GM12878 (cell line): ENCODE measurements around the gene RENBP. TPM values are rescaled to one million over a fixed set of nuclear protein-coding genes. Genes with fewer than 3 reads are reported as not detected.

Source experiments
- KLF5 ChIP-seq: fragments of 450-650 bp; IDR thresholded peaks from 2 replicates; pipeline ENCODE4 v1.6.1; 2014; ENCODE audit warnings: mild to moderate bottlenecking; ENCODE audit not compliant: partially characterized antibody
- MLLT1 ChIP-seq: fragments of 450-650 bp; IDR thresholded peaks from 2 replicates; pipeline ENCODE4 v1.6.1; 2016; ENCODE audit warnings: mild to moderate bottlenecking
- NFXL1 ChIP-seq: fragments of 450-650 bp; IDR thresholded peaks from 2 replicates; pipeline ENCODE4 v1.6.1; 2017; ENCODE audit warnings: antibody characterized with exemption, mild to moderate bottlenecking, borderline replicate concordance
- NR2C1 ChIP-seq: fragments of 450-650 bp; IDR thresholded peaks from 2 replicates; pipeline ENCODE4 v1.6.1; 2017; ENCODE audit warnings: antibody characterized with exemption, mild to moderate bottlenecking, moderate library complexity
- NR2F1 ChIP-seq: fragments of 450-650 bp; conservative IDR thresholded peaks from 2 replicates; pipeline ENCODE4 v1.6.1; 2017; ENCODE audit warnings: mild to moderate bottlenecking
- NRF1 ChIP-seq: conservative IDR thresholded peaks from 2 replicates; pipeline ENCODE4 v1.6.1; 2011; ENCODE audit warnings: mild to moderate bottlenecking, low read depth, low read length, improper control_type of control experiment
- PAX8 ChIP-seq: fragments of 450-650 bp; IDR thresholded peaks from 2 replicates; pipeline ENCODE4 v1.6.1; 2017; ENCODE audit warnings: mild to moderate bottlenecking, moderate library complexity
- POLR2A ChIP-seq: IDR thresholded peaks from 2 replicates; pipeline ENCODE4 v1.6.1; 2011; ENCODE audit warnings: low read depth, mild to moderate bottlenecking, low read length
- POLR2AphosphoS2 ChIP-seq: IDR thresholded peaks from 2 replicates; pipeline ENCODE4 v1.6.1; 2011; ENCODE audit warnings: low read depth, mild to moderate bottlenecking, low read length, improper control_type of control experiment, moderate library complexity
- POLR2AphosphoS5 ChIP-seq: IDR thresholded peaks from 2 replicates; pipeline ENCODE4 v1.6.1; 2011; ENCODE audit warnings: mild to moderate bottlenecking, low read length, inconsistent platforms
- RELB ChIP-seq: fragments of 450-650 bp; IDR thresholded peaks from 2 replicates; pipeline ENCODE4 v1.6.1; 2017; ENCODE audit warnings: low read depth, mild to moderate bottlenecking, moderate library complexity
- SUPT20H ChIP-seq: IDR thresholded peaks from 2 replicates; pipeline ENCODE4 v1.6.1; 2011; ENCODE audit warnings: low read depth, mild to moderate bottlenecking, low read length, moderate library complexity, borderline replicate concordance; ENCODE audit not compliant: control insufficient read depth
- TAF1 ChIP-seq: IDR thresholded peaks from 2 replicates; pipeline ENCODE4 v1.6.1; 2011; ENCODE audit warnings: mild to moderate bottlenecking, low read depth, low read length, borderline replicate concordance
- USF2 ChIP-seq: IDR thresholded peaks from 2 replicates; pipeline ENCODE4 v1.6.1; 2011; ENCODE audit warnings: low read depth, low read length, improper control_type of control experiment, borderline replicate concordance
- ZBTB40 ChIP-seq: fragments of 450-650 bp; IDR thresholded peaks from 2 replicates; pipeline ENCODE4 v1.6.1; 2016; ENCODE audit warnings: mild to moderate bottlenecking, moderate library complexity, borderline replicate concordance
- polyA plus RNA-seq, 11 experiments: library from polyadenylated mRNA; depleted of rRNA in 4 of 11; unstranded in 6 of 11; stranded (reverse) in 5 of 11; fragments of >200 nt; fragmentation: Nextera tagmentation in 4 of 11; fragmentation: Illumina TruSeq in 1 of 11; extraction: Ambion mirVana in 4 of 11; extraction: Trizol in 1 of 11; gene quantifications; 1 replicate in 1 of 11; 2 replicates in 10 of 11; pipeline versions ENCODE4 v1.2.1 to v1.2.3, GENCODE V29; 2011 to 2016; ENCODE audit warnings: inconsistent platforms in 2 of 11, missing spikeins in 2 of 11, low read depth in 1 of 11
- total RNA-seq, 4 experiments: library from RNA; depleted of rRNA in 3 of 4; stranded (reverse); fragments of >200 nt in 3 of 4; fragmentation: Illumina TruSeq in 1 of 4; extraction: Trizol in 1 of 4; gene quantifications; 2 replicates each; pipeline versions ENCODE4 v1.2.1 to v1.2.3, GENCODE V29; 2013 to 2021

The RENBP gene
- total and polyA plus RNA-seq, 10 of the 15 experiments (the other 5 are each of a cell fraction or from before 2014, with no cell fraction given) = 0.36 to 4.9 (median 1.8) TPM; not detected in 3

- no peak for TF ChIP-seq NFXL1
- TF ChIP-seq POLR2AphosphoS2 = 0 out of 2 replicates have a peak, but pooled peaks have one; percentile 75
- TF ChIP-seq NRF1 = no peak
- TF ChIP-seq POLR2AphosphoS5 = peak; percentile 98
- no peak for TF ChIP-seq ZBTB40
- TF ChIP-seq KLF5 = no peak
- TF ChIP-seq NR2F1 = no peak
- TF ChIP-seq RELB = no peak
- TF ChIP-seq PAX8 = no peak
- TF ChIP-seq TAF1 = peak; percentile 84
- TF ChIP-seq POLR2A = peak; percentile 83
- TF ChIP-seq USF2 = no peak
- TF ChIP-seq SUPT20H = no peak
- 0 out of 2 replicates have a peak, but pooled peaks have one; percentile 44 for TF ChIP-seq MLLT1
- no peak for TF ChIP-seq NR2C1
These were observed 19.1 kb downstream of the RENBP start (continued) for GRCh38 chrX:153925387-153925738.
